Mucosa of rectum (tissue), 2 donors: ENCODE measurements around the gene EEFSEC.

ENCODE experiments used
- H3K27ac ChIP-seq, 2 donors: one replicate each; pipeline ENCODE4 v1.7.0; 2013; ENCODE audit warnings: inconsistent platforms in 2 of 2, low read depth in 2 of 2, low read length in 2 of 2
- H3K27me3 ChIP-seq, 2 donors: one replicate each; pipeline ENCODE4 v1.7.0; 2013; ENCODE audit warnings: low read length in 2 of 2; ENCODE audit not compliant: control insufficient read depth in 2 of 2, insufficient read depth in 2 of 2
- H3K36me3 ChIP-seq, 2 donors: one replicate each; pipeline ENCODE4 v1.7.0; 2013; ENCODE audit warnings: low read length in 2 of 2; ENCODE audit not compliant: control insufficient read depth in 2 of 2, insufficient read depth in 2 of 2
- H3K4me1 ChIP-seq, 2 donors: one replicate each; pipeline ENCODE4 v1.7.0; 2013; ENCODE audit warnings: low read length in 2 of 2, mild to moderate bottlenecking in 1 of 2; ENCODE audit not compliant: control insufficient read depth in 2 of 2, insufficient read depth in 2 of 2
- H3K4me3 ChIP-seq, 2 donors: one replicate each; pipeline ENCODE4 v1.7.0; 2013; ENCODE audit warnings: low read length in 2 of 2
- H3K9ac ChIP-seq, 2 donors: one replicate each; pipeline ENCODE4 v1.7.0; 2013; ENCODE audit warnings: low read length in 2 of 2, low read depth in 1 of 2, mild to moderate bottlenecking in 1 of 2
- H3K9me3 ChIP-seq, 2 donors: one replicate each; pipeline ENCODE4 v1.7.0; 2013; ENCODE audit warnings: low read length in 2 of 2; ENCODE audit not compliant: control insufficient read depth in 2 of 2
- donor health status: healthy.
- donor health status: Normal muscosa, but diverticular disease.

The EEFSEC gene

GRCh38 chr3:128180913-128181312 lies 27.6 kb downstream of the EEFSEC start:
- H3K9me3 ChIP-seq = no peaks in the 10 kb centered on the region
- H3K4me1 ChIP-seq = no peaks in the 10 kb centered on the region
- no peaks in the 10 kb centered on the region for H3K36me3 ChIP-seq
- H3K9ac ChIP-seq = no peak overlapping the region
- H3K4me3 ChIP-seq = no peak overlapping the region
- H3K27me3 ChIP-seq = no peaks in the 10 kb centered on the region
- no peak overlapping the region for H3K27ac ChIP-seq

- Histone ChIP-seq H3K4me3 (no peak overlapping the region), H3K27me3 (no peaks in the 10 kb centered on the region), H3K9me3 (no peaks in the 10 kb centered on the region), H3K9ac (no peak overlapping the region), H3K4me1 (no peaks in the 10 kb centered on the region), H3K27ac (no peak overlapping the region), H3K36me3 (no peaks in the 10 kb centered on the region)
Measured at GRCh38 chr3:128182656-128183055, 29.4 kb downstream of the EEFSEC start.

- Histone ChIP-seq H3K36me3 (no peaks in the 10 kb centered on the region), H3K27me3 (no peaks in the 10 kb centered on the region), H3K27ac (no peak overlapping the region), H3K4me1 (no peaks in the 10 kb centered on the region), H3K4me3 (no peak overlapping the region), H3K9me3 (no peaks in the 10 kb centered on the region), H3K9ac (no peak overlapping the region)
Measured at GRCh38 chr3:128185630-128186447, 32.6 kb downstream of the EEFSEC start.

GRCh38 chr3:128187495-128187894 lies 34.2 kb downstream of the EEFSEC start:
- no peaks in the 10 kb centered on the region for H3K9me3 ChIP-seq
- H3K4me1 ChIP-seq = no peaks in the 10 kb centered on the region
- H3K27me3 ChIP-seq = no peaks in the 10 kb centered on the region
- H3K4me3 ChIP-seq = no peak overlapping the region
- H3K27ac ChIP-seq = no peak overlapping the region
- no peaks in the 10 kb centered on the region for H3K36me3 ChIP-seq
- H3K9ac ChIP-seq = no peak overlapping the region

GRCh38 chr3:128188326-128188725 lies 35.0 kb downstream of the EEFSEC start:
- Histone ChIP-seq H3K27ac (no peak overlapping the region), H3K4me1 (no peaks in the 10 kb centered on the region), H3K27me3 (no peaks in the 10 kb centered on the region), H3K36me3 (no peaks in the 10 kb centered on the region), H3K9ac (no peak overlapping the region), H3K4me3 (no peak overlapping the region), H3K9me3 (no peaks in the 10 kb centered on the region)

- no peaks in the 10 kb centered on the region for H3K27me3 ChIP-seq
- H3K36me3 ChIP-seq = no peaks in the 10 kb centered on the region
- no peaks in the 10 kb centered on the region for H3K4me1 ChIP-seq
- H3K9ac ChIP-seq = no peak overlapping the region
- H3K4me3 ChIP-seq = no peak overlapping the region
- no peaks in the 10 kb centered on the region for H3K9me3 ChIP-seq
- H3K27ac ChIP-seq = no peak overlapping the region
Measured at GRCh38 chr3:128188956-128189355, 35.7 kb downstream of the EEFSEC start.

- H3K4me1 ChIP-seq = no peaks in the 10 kb centered on the region
- H3K36me3 ChIP-seq = no peaks in the 10 kb centered on the region
- no peak overlapping the region for H3K9ac ChIP-seq
- no peaks in the 10 kb centered on the region for H3K9me3 ChIP-seq
- no peak overlapping the region for H3K4me3 ChIP-seq
- no peaks in the 10 kb centered on the region for H3K27me3 ChIP-seq
- H3K27ac ChIP-seq = no peak overlapping the region
Measured at GRCh38 chr3:128190501-128190900, 37.2 kb downstream of the EEFSEC start.

GRCh38 chr3:128192131-128192530 lies 38.9 kb downstream of the EEFSEC start:
- H3K4me3 ChIP-seq = no peak overlapping the region
- H3K27me3 ChIP-seq = no peaks in the 10 kb centered on the region
- H3K27ac ChIP-seq = no peak overlapping the region
- no peaks in the 10 kb centered on the region for H3K4me1 ChIP-seq
- H3K9ac ChIP-seq = no peak overlapping the region
- H3K9me3 ChIP-seq = no peaks in the 10 kb centered on the region
- no peaks in the 10 kb centered on the region for H3K36me3 ChIP-seq

GRCh38 chr3:128193168-128193567 lies 39.9 kb downstream of the EEFSEC start:
- Histone ChIP-seq H3K9me3 (no peaks in the 10 kb centered on the region), H3K27me3 (no peaks in the 10 kb centered on the region), H3K27ac (no peak overlapping the region), H3K36me3 (no peaks in the 10 kb centered on the region), H3K9ac (no peak overlapping the region), H3K4me3 (no peak overlapping the region), H3K4me1 (no peaks in the 10 kb centered on the region)

- H3K27ac ChIP-seq = no peak overlapping the region
Measured at GRCh38 chr3:128194843-128195242, 41.6 kb downstream of the EEFSEC start.

More at GRCh38 chr3:128194843-128195242, 41.6 kb downstream of the EEFSEC start:
- Histone ChIP-seq H3K27me3 (no peaks in the 10 kb centered on the region), H3K9me3 (no peaks in the 10 kb centered on the region), H3K4me1 (no peaks in the 10 kb centered on the region), H3K4me3 (no peak overlapping the region), H3K36me3 (no peaks in the 10 kb centered on the region), H3K9ac (no peak overlapping the region)
